GM19025 (cell line): Measurements from ENCODE around the gene RNF145.
A peak's percentile ranks its signal among the peaks of the same experiment; 100 is the strongest.

ENCODE experiments used
- ATAC-seq: cut with Tn5 transposase; IDR thresholded peaks from one replicate; pipeline ENCODE4 v1.9.1; 2021; ENCODE audit warnings: mild to moderate bottlenecking, low read depth, moderate library complexity; ENCODE audit not compliant: unreplicated experiment

The RNF145 gene

DNA sequence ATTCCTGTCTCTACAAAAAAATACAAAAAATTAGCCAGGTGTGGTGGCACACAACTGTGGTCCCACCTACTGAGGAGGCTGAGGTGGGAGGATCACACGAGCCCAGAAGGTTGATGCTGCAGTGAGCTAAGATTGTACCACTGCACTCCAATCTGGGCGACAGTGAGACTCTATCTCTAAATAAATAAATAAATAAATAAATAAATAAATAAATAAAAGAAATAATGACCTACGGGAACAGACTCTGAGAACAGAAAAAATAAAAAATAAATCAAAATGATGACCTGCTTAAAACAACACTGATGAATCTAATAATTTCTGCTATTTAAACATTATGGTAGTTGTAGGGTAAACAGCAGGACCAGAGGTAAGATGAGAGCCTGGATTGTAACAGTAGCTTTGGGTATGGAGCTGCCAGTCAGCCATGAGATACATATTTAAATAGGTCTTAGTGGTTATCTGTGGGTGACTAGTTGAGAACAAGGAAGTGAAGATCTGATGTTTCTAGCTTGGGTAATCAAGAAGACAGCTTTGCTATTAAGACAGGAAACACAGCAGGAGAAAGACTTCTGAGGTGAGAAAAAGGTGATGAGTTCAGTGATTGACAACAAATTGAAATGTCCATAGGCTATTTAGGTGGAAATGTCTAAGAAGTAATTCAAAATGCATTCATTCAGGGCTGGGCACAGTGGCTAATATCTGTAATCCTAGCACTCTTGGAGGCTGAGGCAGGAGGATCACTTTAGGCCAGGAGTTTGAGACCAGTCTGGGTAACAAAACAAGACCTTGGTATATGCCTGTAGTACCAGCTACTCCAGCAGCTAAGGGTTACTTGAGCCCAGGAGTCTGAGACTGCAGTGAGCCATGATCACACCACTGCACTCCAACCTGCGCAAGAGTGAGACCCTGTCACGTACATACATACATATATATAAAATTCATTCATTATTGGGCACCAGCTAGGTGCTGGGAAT lies 11.0 kb downstream of the RNF145 start:
- ATAC-seq: peak; percentile 94

GRCh38 chr5:159195775-159196174 lies 13.6 kb downstream of the RNF145 start:
- ATAC-seq: no peak

GRCh38 chr5:159190170-159190569 lies 19.2 kb downstream of the RNF145 start:
- no peak for ATAC-seq

- no peak for ATAC-seq
Observed at GRCh38 chr5:159189310-159189709, 20.0 kb downstream of the RNF145 start.

GRCh38 chr5:159187719-159188118 lies 21.6 kb downstream of the RNF145 start:
- ATAC-seq: no peak

DNA sequence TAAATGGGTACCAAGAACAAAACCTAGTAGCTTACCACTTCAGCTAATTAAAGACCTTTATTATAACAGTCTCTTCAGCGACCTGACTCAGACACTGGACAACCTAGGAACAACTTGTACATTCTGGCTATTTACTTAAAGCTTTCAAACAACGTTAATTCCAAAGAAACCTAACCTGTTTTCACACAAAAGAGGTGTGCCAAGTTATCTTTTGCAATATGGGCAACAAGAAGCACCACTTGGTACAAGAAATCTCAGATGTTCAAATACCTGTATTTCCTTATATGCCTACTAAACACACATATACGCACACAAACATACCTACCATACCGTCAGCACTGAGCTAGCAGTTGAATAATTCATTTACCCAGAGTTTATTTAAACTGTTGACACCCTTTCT lies 23.0 kb downstream of the RNF145 start:
- ATAC-seq: no peak

- ATAC-seq: no peak
Observed at GRCh38 chr5:159185773-159186172, 23.6 kb downstream of the RNF145 start.

GRCh38 chr5:159184858-159185381 lies 24.4 kb downstream of the RNF145 start:
- ATAC-seq: no peak

GRCh38 chr5:159184236-159184635 lies 25.1 kb downstream of the RNF145 start:
- no peak for ATAC-seq

DNA sequence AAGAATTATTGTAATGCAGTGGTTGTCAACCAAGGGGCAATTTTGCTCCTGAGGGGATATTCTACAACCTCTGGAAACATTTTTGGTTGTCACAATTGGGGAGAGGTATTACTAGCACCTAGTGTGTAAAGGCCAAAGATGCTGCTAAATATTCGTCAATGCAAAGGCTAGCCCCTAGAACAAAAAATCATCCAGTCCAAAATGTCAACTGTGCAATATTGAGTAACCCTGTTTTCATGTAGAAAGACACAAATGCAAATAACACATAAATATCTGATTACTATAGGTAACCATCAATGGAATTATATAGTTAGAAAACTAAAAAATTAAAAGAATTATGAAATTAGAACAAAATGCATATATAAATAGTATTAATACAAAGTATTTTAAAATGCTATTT lies 26.1 kb downstream of the RNF145 start:
- no peak for ATAC-seq

- ATAC-seq: no peak
Observed at GRCh38 chr5:159182691-159183090, 26.7 kb downstream of the RNF145 start.

- no peak for ATAC-seq
Observed at GRCh38 chr5:159181651-159182050, 27.7 kb downstream of the RNF145 start.

GRCh38 chr5:159181152-159181551 lies 28.2 kb downstream of the RNF145 start:
- peak; percentile 47 for ATAC-seq

DNA sequence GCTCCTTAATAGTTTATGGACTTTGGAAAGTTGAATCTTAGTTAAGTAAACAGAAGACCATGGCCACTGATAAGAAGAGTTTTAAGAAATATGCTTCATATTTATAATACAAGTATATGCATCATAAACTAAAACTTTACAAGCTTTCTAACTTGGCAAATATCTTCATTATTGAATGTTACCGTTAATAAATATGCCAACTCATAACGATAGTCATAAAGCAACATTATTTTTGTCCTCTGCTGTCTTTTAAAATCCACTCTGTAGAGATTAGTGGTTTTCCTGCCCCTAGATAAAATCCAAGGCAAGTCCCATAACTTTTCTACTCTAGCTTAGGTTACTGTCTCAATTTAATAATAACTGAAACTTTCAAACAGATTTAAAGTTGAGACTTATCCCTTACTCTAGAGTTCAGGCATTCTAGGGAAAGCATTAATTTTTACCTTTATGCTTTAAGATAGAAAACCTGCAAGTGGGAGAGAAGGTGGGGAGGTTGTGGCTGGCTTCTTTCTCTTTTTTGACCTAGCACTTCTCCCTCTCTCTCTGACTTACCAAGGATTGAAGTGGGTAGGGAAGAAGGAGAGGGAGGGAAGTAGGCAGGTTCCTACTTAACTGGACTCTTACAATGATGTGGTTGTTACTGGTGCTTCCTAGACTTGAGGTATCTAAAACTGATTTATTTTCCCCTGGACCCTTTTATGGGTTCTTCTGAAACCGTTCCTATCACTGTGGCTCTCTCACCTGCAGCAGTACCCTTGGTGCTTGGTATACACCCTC lies 29.6 kb downstream of the RNF145 start:
- ATAC-seq: no peak

DNA sequence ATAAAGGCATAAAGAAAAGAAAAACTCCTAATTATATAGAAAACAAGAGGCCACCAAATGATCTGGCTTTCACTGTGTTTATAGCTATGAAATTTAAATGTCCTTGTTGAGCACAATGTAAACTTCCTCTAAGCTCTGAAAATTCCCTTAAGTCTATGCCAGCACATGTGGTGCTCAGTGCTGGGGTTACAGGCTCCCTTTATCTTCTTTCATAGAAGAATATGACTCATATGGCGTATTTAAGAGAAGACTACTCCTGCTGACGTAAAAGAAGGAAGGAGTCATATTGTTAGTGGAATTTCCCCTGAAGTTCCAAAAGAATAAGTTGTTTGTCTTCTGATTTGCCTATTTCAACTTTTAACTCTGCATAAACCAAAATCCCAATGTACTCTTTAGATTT lies 30.4 kb downstream of the RNF145 start:
- peak; percentile 67 for ATAC-seq

GRCh38 chr5:159175547-159175946 lies 33.8 kb downstream of the RNF145 start:
- ATAC-seq: no peak

DNA sequence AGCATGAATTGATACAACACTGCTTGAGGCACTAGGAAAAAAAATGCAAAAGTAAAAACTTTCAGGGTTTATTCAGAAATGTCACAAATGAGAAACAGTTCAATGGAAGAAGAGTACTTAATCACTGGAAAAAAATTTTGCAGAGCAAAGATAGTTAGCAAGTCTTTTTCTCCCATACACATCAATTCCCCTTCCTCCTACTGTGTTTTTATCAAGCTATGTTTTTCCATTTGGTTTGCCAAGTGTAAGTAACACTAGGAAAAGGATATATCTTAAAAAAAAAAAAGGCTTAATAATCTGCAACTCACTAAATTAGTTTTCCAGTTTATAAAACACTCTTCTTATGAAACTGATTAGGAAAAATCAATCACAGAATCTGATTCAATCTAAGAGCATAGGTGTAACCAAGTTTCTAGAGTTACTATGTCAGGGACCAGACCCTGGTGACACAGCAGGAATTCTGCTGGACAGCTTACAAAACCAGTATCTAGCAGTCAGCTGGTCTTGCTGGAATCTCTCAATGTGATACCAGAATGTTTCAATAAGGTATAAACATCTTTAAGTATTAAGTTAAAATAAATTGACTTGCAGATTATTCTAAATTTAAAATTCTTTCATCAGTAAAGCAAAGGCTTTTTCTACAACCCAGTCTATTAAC lies 34.7 kb downstream of the RNF145 start:
- ATAC-seq: no peak

DNA sequence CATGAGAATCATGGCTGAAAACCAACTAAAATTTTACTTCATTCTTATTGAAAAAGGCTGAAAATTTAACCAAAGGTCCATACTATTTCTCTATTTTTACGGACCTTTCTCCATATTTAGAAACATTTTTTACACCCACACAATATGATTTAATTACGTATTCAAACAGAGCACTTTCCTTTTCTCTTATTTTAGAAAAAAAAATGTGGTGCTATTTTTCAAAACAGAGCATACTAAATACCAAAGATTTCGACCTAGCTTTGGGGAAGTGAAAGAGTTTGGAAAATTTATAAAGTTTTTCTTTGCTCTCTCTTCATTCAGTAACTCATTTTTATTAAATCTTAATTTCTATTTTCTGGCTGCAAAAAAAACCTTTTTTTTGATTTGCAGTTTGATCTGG lies 38.1 kb downstream of the RNF145 start:
- ATAC-seq: no peak

DNA sequence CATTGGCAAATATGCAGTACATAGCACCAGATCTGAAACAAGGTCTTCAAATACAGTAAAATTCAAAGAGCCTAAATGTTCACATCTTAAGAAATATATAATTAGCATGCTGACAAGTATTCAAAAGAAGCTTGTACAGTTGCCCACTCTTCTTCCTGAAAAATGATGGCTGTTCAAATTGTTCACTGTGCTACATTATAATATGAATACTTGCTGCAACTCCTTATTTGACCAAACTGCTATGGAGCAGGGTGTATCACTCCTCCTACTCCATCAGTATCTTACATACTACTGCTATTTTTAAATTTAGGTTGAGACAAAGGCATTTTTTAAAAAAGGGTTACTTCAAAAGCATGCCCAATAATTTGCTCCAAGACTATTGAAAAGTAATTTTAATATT lies 39.3 kb downstream of the RNF145 start:
- ATAC-seq: no peak

- ATAC-seq: no peak
Observed at GRCh38 chr5:159166416-159166815, 42.9 kb downstream of the RNF145 start.

DNA sequence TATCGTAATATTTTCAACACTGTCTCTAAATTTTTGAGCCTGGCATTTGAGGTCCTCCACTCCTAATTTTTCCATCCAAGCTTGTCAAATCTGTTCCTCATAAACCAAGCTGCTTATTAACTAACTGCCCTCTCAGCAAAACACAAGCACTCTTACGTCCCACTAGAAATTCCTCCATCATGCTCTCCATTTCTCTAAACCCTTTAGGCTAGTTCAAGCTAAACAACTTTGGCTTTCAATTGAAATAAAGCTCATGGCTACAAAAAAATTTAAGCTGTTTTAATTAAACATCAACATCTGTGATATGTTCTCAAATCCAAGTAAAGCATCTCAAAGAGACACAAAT lies 45.7 kb downstream of the RNF145 start:
- no peak for ATAC-seq
